ENCODE measurements around the gene ASS1.
"Not testable (repeated sequence)": the region's sequence is repeated elsewhere in the genome, so short reads cannot be mapped to it uniquely, and the experiment has no call there.

ASS1 gene

GRCh38 chr9:130419521-130420035 is 25.2 kb upstream of the ASS1 start:
- DNase-seq = no peak

GRCh38 chr9:130421154-130421801 is 23.5 kb upstream of the ASS1 start:
- DNase-seq = no peak

- peak; percentile 33 for DNase-seq
These were observed 22.9 kb upstream of the ASS1 start for GRCh38 chr9:130421802-130422276.

- no peak for DNase-seq
These were observed 22.2 kb upstream of the ASS1 start for GRCh38 chr9:130422546-130422945.

GRCh38 chr9:130423272-130423671 is 21.5 kb upstream of the ASS1 start:
- DNase-seq = no peak

GRCh38 chr9:130424595-130425454 is 19.9 kb upstream of the ASS1 start:
- no peak for DNase-seq

- DNase-seq = no peak
These were observed 18.9 kb upstream of the ASS1 start for GRCh38 chr9:130425741-130426466.

GRCh38 chr9:130426467-130426773 is 18.3 kb upstream of the ASS1 start:
- DNase-seq = no peak

GRCh38 chr9:130426883-130427282 is 17.9 kb upstream of the ASS1 start:
- DNase-seq = no peak

GRCh38 chr9:130427326-130427725 is 17.4 kb upstream of the ASS1 start:
- no peak for DNase-seq

- DNase-seq = no peak
These were observed 16.6 kb upstream of the ASS1 start for GRCh38 chr9:130428086-130428665.

- no peak for DNase-seq
These were observed 15.4 kb upstream of the ASS1 start for GRCh38 chr9:130429381-130429780.

- no peak for DNase-seq
These were observed 14.9 kb upstream of the ASS1 start for GRCh38 chr9:130429831-130430230.

- DNase-seq = no peak
These were observed 14.5 kb upstream of the ASS1 start for GRCh38 chr9:130430232-130430631.

GRCh38 chr9:130430734-130431535 is 13.8 kb upstream of the ASS1 start:
- DNase-seq = no peak

- DNase-seq = no peak
These were observed 13.0 kb upstream of the ASS1 start for GRCh38 chr9:130431536-130432303.

GRCh38 chr9:130432362-130432761 is 12.4 kb upstream of the ASS1 start:
- no peak for DNase-seq

- DNase-seq = no peak
These were observed 12.0 kb upstream of the ASS1 start for GRCh38 chr9:130432796-130433167.

GRCh38 chr9:130433168-130433946 is 11.4 kb upstream of the ASS1 start:
- DNase-seq = peak; percentile 35

- DNase-seq = no peak
These were observed 10.9 kb upstream of the ASS1 start for GRCh38 chr9:130433947-130434262.

GRCh38 chr9:130434656-130435055 is 10.1 kb upstream of the ASS1 start:
- not testable (repeated sequence) for DNase-seq
